Upper lobe of right lung (tissue), 1 donor: ENCODE measurements around the gene GLE1. TPM values are rescaled to one million over a fixed set of nuclear protein-coding genes. Genes with fewer than 3 reads are reported as not detected.

Experiments used
- ATAC-seq: fragments of 200-7000 bp; cut with Tn5 transposase; one replicate; pipeline ENCODE4 v1.9.1; 2020; ENCODE audit warnings: mild to moderate bottlenecking, moderate library complexity
- DNase-seq: peaks from one replicate; pipeline ENCODE4 v3.0.0-alpha.2; 2020
- H3K27ac ChIP-seq: fragments of 200-600 bp; one replicate; pipeline ENCODE4 v1.8.0; 2022
- H3K27me3 ChIP-seq: fragments of 200-600 bp; one replicate; pipeline ENCODE4 v1.8.0; 2022; ENCODE audit warnings: mild to moderate bottlenecking
- H3K36me3 ChIP-seq: fragments of 200-600 bp; one replicate; pipeline ENCODE4 v1.8.0; 2022
- H3K4me1 ChIP-seq: fragments of 200-600 bp; one replicate; pipeline ENCODE4 v1.8.0; 2022
- H3K4me3 ChIP-seq: fragments of 200-600 bp; one replicate; pipeline ENCODE4 v1.8.0; 2022; ENCODE audit warnings: mild to moderate bottlenecking
- H3K9me3 ChIP-seq: fragments of 200-600 bp; one replicate; pipeline ENCODE4 v1.8.0; 2022
- CTCF ChIP-seq: fragments of 200-600 bp; IDR thresholded peaks from one replicate; pipeline ENCODE4 v1.8.0; 2022; ENCODE audit warnings: antibody characterized with exemption
- intact Hi-C: fragments of 100-400 bp; cut with DNase I; formaldehyde crosslinking; loops from one replicate; pipeline ENCODE4 v1.11.0; 2022
- total RNA-seq: library from RNA; stranded (reverse); fragmentation: NEBNext Ultra II Directional; extraction: Animal tissue kit (Norgen Biotek cat#: 25700); gene quantifications from one replicate; pipeline ENCODE4 v1.2.1, GENCODE V29; 2021
- donor health status: DM: no; HTN: yes; CAD: no; lungs with severe emphysema.

GLE1 gene
- total RNA-seq, 1 donor from 2014 or later, result 21.8 TPM

GRCh38 chr9:128548876-128549275, 44.4 kb downstream of the GLE1 start:
- no peak for TF ChIP-seq CTCF
- H3K36me3 ChIP-seq, result no peaks in the 10 kb centered on the region
- intact Hi-C loops, result no loop called here

GRCh38 chr9:128550226-128550625, 45.7 kb downstream of the GLE1 start:
- intact Hi-C loops, result no loop called here
- H3K9me3 ChIP-seq, result no peaks in the 10 kb centered on the region
- H3K4me1 ChIP-seq, result peaks cover 33% of the 10 kb centered on the region
- peak overlapping the region; percentile 94 for H3K27ac ChIP-seq
- ATAC-seq (no peak), DNase-seq (no peak)
- no peaks in the 10 kb centered on the region for H3K36me3 ChIP-seq
- no peak overlapping the region for H3K4me3 ChIP-seq
- no peak for TF ChIP-seq CTCF
- no peaks in the 10 kb centered on the region for H3K27me3 ChIP-seq

More at GRCh38 chr9:128548876-128549275, 44.4 kb downstream of the GLE1 start:
- H3K4me3 ChIP-seq, result no peak overlapping the region
- ATAC-seq (no peak), DNase-seq (no peak)
- H3K27me3 ChIP-seq, result no peaks in the 10 kb centered on the region
- peaks cover 21% of the 10 kb centered on the region for H3K4me1 ChIP-seq
- H3K9me3 ChIP-seq, result no peaks in the 10 kb centered on the region
- H3K27ac ChIP-seq, result no peak overlapping the region

- no peak for TF ChIP-seq CTCF
- Histone ChIP-seq H3K36me3 (no peaks in the 10 kb centered on the region), H3K4me3 (peak overlapping the region; percentile 95), H3K4me1 (peaks cover 40% of the 10 kb centered on the region), H3K27me3 (no peaks in the 10 kb centered on the region), H3K27ac (peak overlapping the region; percentile 94), H3K9me3 (no peaks in the 10 kb centered on the region)
- intact Hi-C loops, result no loop called here
- DNase-seq, result no peak
- ATAC-seq, result no peak
These were observed 46.5 kb downstream of the GLE1 start for GRCh38 chr9:128550770-128551656.

- H3K27me3 ChIP-seq, result no peaks in the 10 kb centered on the region
- no peaks in the 10 kb centered on the region for H3K9me3 ChIP-seq
- peaks cover 44% of the 10 kb centered on the region for H3K4me1 ChIP-seq
- TF ChIP-seq CTCF, result no peak
- intact Hi-C loops, result no loop called here
- no peaks in the 10 kb centered on the region for H3K36me3 ChIP-seq
- ATAC-seq (no peak), DNase-seq (no peak)
- peak overlapping the region; percentile 95 for H3K4me3 ChIP-seq
- H3K27ac ChIP-seq, result peak overlapping the region; percentile 94
These were observed 47.2 kb downstream of the GLE1 start for GRCh38 chr9:128551657-128552152.

GRCh38 chr9:128552153-128552743, 47.7 kb downstream of the GLE1 start, which contains the start of gene SPTAN1:
TSS of gene SPTAN1 (plus strand) at chr9:128552587. CDS start at chr9:128566741, 14,154 bp downstream.
- ATAC-seq (peak; percentile 95), DNase-seq (peak; percentile 96)
- H3K27ac ChIP-seq, result peak within 1 kb of the TSS; percentile 94
- no peaks in the 10 kb centered on the region for H3K36me3 ChIP-seq
- TF ChIP-seq CTCF, result peak; percentile 8
- intact Hi-C loops, result no loop called here
- peak within 1 kb of the TSS; percentile 95 for H3K4me3 ChIP-seq
- H3K4me1 ChIP-seq, result peaks cover 50% of the 10 kb centered on the region
- no peaks in the 10 kb centered on the region for H3K27me3 ChIP-seq
- H3K9me3 ChIP-seq, result no peaks in the 10 kb centered on the region
